GM19467 (cell line): Measurements from ENCODE around the gene ARMC2.

Source experiments
- ATAC-seq: cut with Tn5 transposase; IDR thresholded peaks from one replicate; pipeline ENCODE4 v1.9.1; 2021; ENCODE audit warnings: mild to moderate bottlenecking, moderate library complexity; ENCODE audit not compliant: unreplicated experiment

Gene ARMC2

GRCh38 chr6:108982154-108983113 lies 134.2 kb downstream of the ARMC2 start:
- no peak for ATAC-seq

- no peak for ATAC-seq
Observed at GRCh38 chr6:108983151-108983550, 134.9 kb downstream of the ARMC2 start.

- no peak for ATAC-seq
Observed at GRCh38 chr6:108985301-108985700, 137.1 kb downstream of the ARMC2 start.

GRCh38 chr6:108987156-108987555 lies 138.9 kb downstream of the ARMC2 start:
- no peak for ATAC-seq

GRCh38 chr6:108988296-108988695 lies 140.1 kb downstream of the ARMC2 start:
- ATAC-seq: no peak

- no peak for ATAC-seq
Observed at GRCh38 chr6:108988765-108989164, 140.5 kb downstream of the ARMC2 start.

GRCh38 chr6:108989700-108990099 lies 141.5 kb downstream of the ARMC2 start:
- ATAC-seq: no peak

GRCh38 chr6:108993876-108994275 lies 145.7 kb downstream of the ARMC2 start:
- no peak for ATAC-seq

- no peak for ATAC-seq
Observed at GRCh38 chr6:108995296-108995695, 147.1 kb downstream of the ARMC2 start.

- no peak for ATAC-seq
Observed at GRCh38 chr6:108996208-108996607, 148.0 kb downstream of the ARMC2 start.

- no peak for ATAC-seq
Observed at GRCh38 chr6:108998485-108998884, 150.3 kb downstream of the ARMC2 start.

GRCh38 chr6:108999428-108999827 lies 151.2 kb downstream of the ARMC2 start:
- no peak for ATAC-seq

GRCh38 chr6:109000289-109000688 lies 152.1 kb downstream of the ARMC2 start:
- ATAC-seq: no peak

- no peak for ATAC-seq
Observed at GRCh38 chr6:109001291-109001894, 153.2 kb downstream of the ARMC2 start.

- no peak for ATAC-seq
Observed at GRCh38 chr6:109002051-109002697, 154.0 kb downstream of the ARMC2 start.

GRCh38 chr6:109002882-109003281 lies 154.7 kb downstream of the ARMC2 start:
- ATAC-seq: no peak

GRCh38 chr6:109006818-109007217 lies 158.6 kb downstream of the ARMC2 start:
- no peak for ATAC-seq

GRCh38 chr6:109007521-109007920 lies 159.3 kb downstream of the ARMC2 start:
- ATAC-seq: no peak

- no peak for ATAC-seq
Observed at GRCh38 chr6:109008054-109008453, 159.8 kb downstream of the ARMC2 start.

GRCh38 chr6:109008537-109009235 lies 160.5 kb downstream of the ARMC2 start:
- ATAC-seq: peak; percentile 17
